NCI-H345 treated with DMSO at 0.1 percent for 48 hours (cell line): ENCODE measurements around the gene PITPNC1.
"Not testable (repeated sequence)": the region's sequence is repeated elsewhere in the genome, so short reads cannot be mapped to it uniquely, and the experiment has no call there.

Experiments
- DNase-seq: peaks from one replicate; lab custom pipeline; 2025; ENCODE audit not compliant: unreplicated experiment; lab: John Stamatoyannopoulos, UW

PITPNC1 gene

DNA sequence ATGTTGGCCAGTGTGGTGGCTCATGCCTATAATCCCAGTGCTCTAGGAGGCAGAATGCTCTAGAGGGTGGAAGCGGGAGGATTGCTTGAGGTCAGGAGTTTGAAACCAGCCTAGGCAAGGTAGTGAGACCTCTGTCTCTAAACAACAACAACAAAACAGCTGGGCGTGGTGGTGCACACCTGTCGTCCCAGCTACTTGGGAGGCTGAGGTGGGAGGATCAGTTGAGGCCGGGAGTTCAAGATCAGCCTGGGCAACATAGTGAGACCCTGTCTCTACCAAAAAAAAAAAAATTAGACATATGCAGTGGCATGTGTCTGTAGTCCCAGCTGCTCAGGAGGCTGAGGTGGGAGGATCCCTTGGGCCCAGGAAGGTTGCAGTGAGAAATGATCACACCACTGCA is 53.4 kb downstream of the PITPNC1 start:
- not testable (repeated sequence) for DNase-seq

DNA sequence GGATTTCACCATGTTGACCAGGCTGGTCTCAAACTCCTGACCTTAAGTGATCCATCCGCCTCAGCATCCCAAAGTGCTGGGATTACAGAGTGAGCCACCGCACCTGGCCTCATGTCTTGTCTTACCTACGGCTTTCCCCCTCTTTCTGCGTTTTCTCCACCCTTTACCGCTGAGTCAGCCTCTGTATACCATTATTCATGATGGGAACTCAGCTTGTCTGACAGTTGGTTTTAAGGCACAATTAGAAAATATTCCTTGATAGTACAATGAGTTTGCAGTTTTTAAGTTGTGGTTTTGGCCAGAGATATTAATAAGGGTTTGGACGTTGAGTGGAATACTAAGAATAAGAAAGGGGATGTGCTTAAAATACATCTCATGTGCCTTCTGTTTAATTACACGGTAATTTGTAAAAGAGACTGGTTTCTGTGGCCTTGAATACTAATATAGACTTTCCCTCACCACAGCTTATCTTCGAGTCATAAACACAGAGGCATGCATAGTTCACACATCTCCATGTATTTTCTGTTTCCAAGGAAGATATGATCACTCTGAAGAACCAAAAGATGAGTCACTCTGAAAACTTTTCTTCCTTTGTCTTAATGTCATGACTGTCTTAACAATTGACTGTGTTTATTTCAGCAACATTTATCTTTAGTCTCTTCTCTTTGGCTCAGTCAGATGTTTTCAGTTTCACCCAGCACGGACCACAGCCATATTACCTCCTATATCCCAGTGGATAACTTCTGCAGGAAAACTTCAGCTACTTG is 54.4 kb downstream of the PITPNC1 start:
- DNase-seq = no peak

DNA sequence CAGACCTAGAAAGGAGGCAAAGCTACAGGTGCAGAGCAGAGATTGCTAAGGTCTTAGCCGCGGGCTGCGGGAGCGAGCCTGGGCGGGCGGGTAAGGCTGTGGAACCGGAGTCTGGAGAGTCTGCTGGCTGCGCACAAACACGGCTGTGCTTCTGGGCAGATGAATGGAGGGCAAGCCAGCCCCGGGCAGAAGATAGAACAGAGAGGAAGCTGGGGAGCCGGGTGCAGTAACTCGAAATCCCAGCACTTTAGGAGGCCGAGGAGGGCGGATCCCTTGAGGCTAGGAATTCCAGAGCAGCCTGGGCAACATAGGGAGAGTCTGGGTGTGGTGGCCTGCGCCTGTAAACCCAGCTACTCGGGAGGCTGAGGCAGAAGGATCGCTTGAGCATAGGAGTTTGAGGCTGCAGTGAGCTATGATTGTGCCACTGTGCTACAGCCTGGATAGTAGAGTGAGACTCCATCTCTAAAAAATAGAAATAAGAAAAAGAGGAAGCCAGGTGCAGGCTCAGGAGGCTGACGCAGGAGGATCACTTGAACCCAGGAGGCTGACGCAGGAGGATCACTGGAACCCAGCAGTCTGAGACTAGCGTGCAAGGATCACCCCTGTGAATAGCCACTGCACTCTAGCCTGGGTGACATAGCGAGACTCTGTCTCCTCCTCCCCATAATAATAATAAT is 56.3 kb downstream of the PITPNC1 start:
- DNase-seq = no peak

DNA sequence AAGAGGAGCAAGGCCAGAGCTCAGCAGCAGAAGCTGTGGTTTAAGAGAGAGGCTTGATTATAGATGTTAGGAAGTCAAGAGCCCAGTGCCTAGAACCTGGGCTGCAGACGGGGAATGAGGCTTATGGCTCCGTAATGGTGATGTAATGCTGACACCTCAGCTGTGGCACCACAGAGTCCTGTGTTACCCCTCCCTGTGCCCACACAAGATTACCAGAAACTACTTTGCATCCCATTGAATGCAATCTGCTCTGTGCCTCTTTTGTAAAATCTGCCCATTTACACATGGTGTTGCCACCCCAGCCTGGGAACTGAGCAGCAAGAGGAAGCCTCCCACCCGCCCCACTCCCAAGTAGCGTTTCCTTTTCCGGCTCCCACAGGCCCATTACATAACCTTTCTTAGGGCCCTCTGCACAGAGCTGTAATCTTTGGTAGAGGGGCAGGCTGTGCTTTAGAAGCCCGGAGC is 57.0 kb downstream of the PITPNC1 start:
- DNase-seq = no peak

DNA sequence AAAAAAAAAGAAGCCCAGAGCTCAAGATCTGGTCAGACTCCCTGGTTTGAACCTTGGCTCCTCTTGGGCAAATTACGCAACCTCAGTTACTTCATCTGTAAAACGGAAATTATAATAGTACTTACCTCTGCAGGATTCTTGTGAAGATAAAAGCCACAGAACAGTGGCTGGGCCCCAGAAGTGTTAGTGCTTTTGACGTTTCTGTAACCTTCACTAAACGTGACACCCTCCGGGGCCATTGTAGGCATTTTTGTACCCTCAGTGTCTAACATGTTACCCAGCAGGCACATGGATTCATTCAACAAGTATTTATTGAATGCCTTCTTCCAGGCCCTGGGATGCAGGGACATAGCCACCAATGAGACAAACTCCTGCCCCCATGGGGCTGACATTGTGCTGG is 58.0 kb downstream of the PITPNC1 start:
- DNase-seq = no peak

DNA sequence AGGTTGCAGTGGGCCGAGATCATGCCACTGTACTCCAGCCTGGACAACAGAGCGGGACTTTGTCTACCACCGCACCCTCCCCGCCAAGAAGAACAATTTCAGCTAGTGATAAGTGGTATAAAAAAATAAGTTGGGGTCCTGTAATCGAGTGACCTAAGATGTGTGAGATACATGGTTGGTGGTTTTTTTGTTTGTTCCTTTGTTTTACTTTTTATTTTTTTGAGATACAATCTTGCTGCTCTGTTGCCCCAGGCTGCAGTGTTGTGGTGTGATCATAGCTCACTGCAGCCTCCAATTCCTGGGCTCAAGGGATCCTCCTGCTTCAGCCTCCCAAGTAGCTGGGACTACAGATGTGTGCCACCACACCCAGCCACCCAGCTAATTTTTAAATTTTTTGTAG is 58.7 kb downstream of the PITPNC1 start:
- no peak for DNase-seq

DNA sequence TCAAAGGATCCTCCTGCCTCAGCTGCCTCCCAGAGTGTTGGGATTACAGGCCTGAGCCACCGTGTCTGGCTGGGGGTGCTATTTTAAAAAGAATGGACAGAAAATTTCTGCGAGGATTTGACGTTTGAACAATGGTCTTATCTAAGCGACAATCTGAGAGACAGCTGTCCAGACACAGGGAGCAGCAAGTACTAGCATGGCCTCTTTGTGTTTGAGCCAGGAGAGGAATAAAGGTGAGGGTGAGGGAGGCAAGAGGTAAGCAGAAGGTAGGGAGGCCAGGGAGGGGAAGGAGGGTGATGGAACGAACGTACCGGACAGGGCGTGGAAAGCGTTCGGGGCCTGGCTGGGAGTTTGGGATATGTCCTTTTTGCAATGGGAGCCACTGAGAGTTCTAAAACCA is 59.2 kb downstream of the PITPNC1 start:
- no peak for DNase-seq

DNA sequence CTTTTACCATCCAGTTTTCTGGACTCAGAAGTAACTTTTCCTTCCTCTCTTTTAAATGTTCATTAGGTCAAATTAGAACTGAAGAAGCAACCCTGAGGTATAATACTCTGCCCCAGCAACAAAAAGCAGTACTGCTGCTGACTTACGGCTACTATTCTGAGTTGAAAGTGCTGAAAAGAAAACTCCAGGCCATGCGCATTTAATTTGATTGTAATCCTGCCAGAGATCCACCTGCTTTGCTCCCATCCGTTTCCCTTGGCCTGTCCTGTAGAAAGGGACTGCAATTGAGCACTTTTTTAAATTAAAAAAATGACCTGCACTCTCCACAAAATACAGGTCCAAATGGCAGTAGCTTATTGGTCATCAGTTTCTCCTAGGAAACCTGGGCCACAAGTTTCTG is 61.6 kb downstream of the PITPNC1 start:
- no peak for DNase-seq

DNA sequence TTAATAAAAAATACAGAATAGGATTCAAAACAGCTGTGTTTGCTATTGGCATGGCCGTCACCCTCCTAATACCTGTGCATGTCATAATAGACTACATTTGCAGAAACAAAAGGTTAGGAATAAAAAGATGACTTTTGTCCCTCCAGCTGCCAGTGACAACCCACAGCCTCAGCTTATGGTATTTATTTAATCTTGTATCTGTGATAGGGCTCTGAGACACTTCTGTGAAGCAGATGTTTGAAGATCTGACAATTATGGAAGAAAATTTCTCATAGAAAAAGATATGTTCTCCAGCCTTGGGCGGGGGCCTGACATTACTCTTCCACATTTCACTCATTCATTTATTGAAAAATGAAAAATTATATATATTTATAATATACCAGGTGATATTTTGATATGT is 62.2 kb downstream of the PITPNC1 start:
- DNase-seq = no peak

DNA sequence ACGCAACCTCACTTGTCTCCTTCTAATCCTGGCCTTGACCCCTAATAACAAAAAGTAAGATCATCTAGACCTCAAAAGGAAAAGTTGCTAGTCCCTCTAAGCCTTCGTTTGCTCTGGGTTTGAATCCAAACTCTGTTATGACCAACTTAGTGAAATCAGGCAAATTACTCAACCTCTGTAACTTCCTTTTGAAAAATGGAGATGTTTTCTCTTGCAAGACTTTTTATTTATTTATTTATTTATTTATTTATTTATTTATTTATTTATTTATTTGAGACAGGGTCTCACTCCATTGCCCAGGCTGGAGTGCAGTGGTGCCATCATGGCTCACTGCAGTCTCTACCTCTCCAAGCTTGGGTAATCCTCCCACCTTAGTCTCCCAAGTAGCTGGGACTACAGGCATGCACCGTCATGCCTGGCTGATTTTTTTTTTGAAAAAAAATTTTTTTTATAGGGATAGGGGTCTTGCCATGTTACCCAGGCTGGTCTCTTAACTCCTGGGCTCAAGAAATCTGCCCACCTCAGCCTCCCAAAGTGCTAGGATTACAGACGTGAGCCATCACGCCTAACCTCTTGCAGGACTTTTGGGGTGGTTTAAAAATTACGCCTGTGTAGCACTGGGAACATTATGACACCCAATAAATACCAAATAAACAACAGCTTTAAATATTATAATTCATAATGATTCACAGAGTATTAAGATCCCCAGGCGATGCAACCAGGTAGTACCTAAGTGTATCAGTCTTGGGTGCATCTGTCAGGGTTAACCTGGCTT is 63.4 kb downstream of the PITPNC1 start:
- DNase-seq = no peak

DNA sequence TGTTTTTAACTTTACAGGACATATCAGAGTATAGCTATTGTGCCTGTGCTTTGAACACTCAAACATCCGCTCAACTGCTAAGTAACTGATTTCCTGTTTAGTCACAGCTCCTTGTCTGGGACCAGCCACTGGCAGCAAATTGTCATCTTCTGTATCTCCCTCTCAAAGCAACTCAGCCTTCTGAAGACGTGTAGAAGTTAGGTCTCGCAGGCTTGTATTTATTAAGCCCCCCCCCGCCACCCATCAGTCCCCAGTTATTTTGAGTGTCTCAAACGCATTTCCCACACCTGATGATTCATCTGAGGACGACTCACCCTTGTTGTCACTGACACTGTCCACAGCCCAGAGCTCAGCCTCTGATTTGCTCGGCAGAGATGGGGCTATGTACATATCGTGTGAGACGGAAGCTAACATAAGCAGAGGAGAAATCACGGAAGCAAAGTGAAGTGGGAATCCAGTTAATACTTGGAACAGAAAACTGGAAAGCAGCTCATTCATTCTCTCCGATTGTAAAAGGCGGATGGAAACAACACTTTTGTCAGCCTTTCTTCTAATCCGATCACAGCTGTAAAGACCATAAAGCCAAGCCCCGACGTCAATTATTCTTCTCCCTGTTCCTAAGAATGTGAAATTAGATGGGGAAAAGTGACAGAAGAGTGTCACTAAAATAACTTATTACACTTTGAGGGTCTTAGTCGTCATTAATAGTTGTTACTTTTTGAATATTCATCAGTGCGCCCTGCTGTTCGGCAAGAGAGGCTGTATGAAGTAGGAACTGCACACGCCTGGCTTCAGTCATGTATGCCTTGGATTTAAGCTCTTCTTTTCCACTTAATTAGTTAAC is 64.2 kb downstream of the PITPNC1 start:
- DNase-seq = no peak

DNA sequence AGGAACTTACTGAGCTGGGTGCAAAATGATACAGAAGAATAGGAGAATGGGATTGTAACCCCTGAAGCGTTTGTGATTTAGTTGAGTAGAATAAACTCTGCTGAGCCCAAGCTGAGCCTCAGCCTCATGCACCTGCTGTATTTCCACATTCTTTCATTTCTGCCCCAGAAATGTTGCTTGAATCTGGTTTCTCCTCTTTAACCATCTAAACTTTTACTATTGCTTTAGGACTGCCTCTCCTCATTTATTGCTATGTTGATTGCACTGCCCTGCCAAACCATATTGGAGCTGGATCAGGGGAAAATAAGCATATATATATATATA is 64.8 kb downstream of the PITPNC1 start:
- no peak for DNase-seq

DNA sequence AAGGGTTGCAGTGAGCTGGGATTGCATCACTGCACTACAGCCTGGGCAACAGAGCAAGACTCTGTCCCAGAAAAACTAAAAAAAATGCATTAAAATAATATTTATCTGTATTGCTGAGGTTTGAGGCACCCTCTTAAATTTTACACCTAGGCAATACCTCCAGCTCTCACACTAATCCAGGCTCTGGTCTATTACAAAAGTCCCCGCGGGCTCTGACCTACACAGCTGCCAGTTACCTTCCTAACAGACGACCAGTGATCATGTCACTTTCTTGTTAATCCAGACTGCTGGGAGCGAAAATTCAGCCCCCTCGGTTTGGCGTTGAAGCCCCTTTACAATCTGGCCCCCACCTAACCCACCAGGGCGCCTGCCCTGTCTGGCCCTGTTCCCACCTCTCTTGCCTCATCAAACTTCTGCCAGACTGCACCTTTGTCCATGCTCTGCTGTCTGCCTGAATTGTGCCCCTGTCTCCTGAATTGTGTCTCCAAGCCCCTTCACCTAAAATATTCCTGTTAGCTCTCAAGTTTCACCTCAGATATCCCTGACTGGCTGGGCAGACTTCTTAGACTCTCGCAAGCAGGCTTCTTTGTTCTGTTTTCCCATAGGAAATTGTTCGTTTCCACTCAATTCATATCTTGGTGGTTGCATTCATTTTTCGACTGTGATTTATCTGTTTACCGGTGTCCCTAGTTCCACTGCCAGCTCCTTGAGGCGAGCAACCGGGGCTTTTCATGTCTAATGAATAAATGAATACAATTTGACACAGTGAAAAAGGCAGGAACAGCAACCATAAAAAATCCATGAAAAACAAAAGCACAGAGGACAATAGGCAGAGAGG is 65.9 kb downstream of the PITPNC1 start:
- DNase-seq = no peak

DNA sequence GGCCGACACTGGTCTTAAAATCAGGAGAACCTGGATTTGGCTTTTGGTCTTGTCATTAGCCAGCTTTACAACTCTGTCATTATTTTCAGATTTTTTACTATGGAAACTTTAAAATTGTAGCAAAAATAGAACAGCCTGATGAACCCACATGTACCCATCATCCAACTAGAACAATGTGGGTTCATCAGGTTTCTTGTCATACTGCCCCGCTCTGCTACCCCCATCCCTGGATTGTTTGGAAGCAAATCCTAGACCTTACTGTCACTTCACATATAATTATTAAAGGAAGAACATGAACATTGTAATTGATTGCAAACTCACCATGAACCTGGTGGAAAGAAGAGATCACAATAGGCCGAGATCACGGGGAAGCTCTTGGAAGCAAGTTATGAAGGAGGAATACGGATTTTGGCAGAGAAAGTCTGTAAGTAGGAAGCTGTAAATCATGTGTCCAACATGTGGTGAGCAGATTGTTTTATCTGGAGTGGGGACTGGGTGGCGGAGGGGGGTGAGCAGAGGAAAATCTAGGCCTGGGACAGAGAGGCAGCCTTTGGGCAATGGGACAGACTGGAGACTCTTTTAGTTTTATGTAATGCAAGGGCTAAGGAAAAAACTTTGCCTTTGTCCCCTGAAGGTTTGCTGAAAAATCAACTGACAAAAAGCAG is 67.0 kb downstream of the PITPNC1 start:
- no peak for DNase-seq

DNA sequence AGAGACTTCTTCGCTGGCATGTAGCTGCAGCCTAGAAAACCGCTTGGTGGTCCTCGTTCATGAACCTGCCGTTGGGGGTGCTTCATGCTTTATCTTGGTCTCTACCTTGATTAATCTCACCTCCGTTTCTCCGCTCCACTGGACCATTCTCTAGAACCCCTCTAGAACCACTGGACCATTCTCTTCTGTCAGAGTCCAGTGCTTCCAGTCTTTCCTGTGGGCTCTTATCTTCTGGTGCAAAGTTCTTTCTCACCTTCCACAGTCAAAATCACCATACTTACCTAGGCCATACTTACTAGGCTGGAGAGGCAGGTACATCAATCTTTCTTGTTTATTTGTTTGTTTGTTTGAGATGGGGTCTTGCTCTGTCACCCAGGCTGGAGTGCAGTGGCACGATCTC is 71.4 kb downstream of the PITPNC1 start:
- DNase-seq = no peak

DNA sequence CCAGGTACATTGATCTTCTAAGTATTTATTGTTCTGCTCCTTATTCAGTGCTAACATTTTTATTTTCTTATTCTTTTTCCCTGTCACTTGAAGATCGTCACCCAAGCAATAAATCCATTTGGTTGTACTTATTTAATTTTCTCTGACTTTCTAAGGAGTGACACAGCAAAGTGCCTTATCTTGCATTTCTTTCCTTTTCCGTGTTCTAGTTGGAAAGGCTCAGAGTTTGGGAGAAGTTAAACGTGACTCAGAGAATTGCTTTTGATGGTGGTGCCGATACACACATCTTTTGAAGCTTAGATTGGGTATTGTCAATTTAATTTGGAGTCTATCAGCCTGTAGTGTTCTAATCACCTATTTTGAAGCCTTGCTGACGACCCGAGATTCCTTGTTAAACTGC is 72.0 kb downstream of the PITPNC1 start:
- no peak for DNase-seq

DNA sequence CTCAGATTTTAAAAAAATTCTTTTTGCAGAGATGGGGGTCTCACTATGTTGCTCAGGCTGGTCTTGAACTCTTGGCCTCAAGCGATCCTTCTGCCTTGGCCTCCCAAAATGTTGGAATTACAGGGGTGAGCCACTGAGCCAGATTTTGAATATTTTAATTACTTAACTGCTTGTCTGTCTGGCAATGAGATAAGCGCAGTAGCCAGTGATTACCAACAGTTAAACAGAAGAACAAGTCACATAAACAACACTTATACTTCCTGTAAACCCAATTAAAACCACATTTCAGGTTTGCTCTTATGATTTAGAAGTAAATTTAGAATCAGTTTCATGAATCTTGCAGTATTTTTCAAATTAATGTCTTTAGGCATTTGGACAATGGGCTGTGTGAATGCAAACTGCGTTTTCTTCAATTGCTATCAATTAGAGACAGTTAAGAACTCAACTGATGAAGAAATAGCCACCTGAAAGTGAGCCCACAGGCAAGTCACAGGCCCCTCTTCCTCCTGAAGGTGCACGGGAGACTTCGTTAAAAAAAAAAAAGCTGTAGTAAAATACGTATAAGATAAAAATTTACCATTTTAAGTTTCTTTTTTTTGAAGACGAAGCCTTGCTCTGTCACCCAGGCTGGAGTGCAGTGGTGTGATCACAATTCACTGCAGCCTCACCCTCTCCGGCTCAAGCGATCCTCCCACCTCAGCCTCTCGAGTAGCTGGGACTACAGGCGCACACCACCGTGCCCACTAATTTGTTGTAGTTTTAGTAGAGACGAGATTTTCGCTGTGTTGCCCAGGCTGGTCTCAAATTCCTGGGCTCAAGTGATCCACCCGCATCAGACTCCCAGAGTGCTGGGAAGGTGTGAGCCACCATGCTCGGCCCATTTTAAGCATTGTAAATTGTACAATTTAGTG is 73.0 kb downstream of the PITPNC1 start:
- DNase-seq = no peak

DNA sequence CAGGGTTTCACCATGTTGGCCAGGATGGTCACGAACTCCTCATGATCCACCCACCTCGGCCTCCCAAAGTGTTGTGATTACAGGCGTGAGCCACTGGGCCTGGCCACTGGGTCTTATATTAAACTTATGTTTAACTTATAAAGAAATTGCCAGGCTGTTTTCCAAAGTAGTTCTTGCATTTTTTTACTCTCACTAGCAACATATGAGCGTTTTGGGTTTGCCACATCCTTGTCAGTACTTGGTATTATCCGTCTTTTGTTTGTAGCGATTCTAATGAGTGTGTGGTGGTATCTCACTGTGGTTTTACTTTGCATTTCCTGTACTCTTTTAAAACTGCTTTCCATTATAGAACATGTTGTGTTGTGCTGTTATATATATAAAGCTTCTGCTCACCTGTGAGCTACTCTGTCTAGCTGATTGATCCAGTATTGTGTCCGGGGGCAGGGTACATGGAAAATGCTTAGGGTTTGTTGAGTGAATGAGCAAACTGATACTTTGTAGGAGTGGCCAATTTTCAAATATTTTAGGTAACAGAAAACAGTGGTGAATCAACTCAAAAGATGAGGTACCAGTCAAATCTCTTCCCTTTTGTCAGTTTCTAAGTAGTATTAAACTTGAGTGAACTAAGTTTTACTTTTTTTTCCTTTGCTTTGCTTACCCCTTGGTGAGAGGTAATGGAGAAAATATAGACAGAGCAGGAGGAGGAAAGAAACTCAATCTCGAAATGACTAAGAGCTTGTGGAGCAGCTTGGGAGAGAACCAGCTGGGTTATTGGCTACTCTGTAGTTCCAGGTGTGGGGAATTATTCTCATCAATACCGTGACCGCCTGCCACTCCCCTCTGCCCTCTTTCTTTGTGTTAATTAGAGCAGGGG is 75.8 kb downstream of the PITPNC1 start:
- no peak for DNase-seq
